Measurements from ENCODE around the gene SEPTIN2.
"Not testable (repeated sequence)": the region's sequence is repeated elsewhere in the genome, so short reads cannot be mapped to it uniquely, and the experiment has no call there.

Gene SEPTIN2

GRCh38 chr2:241315879-241316631 lies at the start of gene SEPTIN2:
SEPTIN2 (plus strand) TSS chr2:241315925; CDS start chr2:241324233, 8,308 bp downstream.
- DNase-seq (ENCODE audit: low spot score): no peak

- DNase-seq (ENCODE audit: low spot score): no peak
Observed at GRCh38 chr2:241267249-241268067, 48.3 kb upstream of the SEPTIN2 start.

- no peak for DNase-seq (ENCODE audit: low spot score)
Observed at GRCh38 chr2:241268306-241268705, 47.4 kb upstream of the SEPTIN2 start.

GRCh38 chr2:241268716-241269445 lies 46.8 kb upstream of the SEPTIN2 start:
- no peak for DNase-seq (ENCODE audit: low spot score)

GRCh38 chr2:241269707-241270520 lies 45.8 kb upstream of the SEPTIN2 start:
- DNase-seq (ENCODE audit: low spot score): no peak

GRCh38 chr2:241270531-241270930 lies 45.2 kb upstream of the SEPTIN2 start:
- no peak for DNase-seq (ENCODE audit: low spot score)

- DNase-seq (ENCODE audit: low spot score): peak; percentile 28
Observed at GRCh38 chr2:241271706-241272302, 43.9 kb upstream of the SEPTIN2 start.

- DNase-seq (ENCODE audit: low spot score): peak; percentile 37
Observed at GRCh38 chr2:241272303-241273209, 43.2 kb upstream of the SEPTIN2 start.

GRCh38 chr2:241273210-241274020 lies 42.3 kb upstream of the SEPTIN2 start:
- no peak for DNase-seq (ENCODE audit: low spot score)

- DNase-seq (ENCODE audit: low spot score): no peak
Observed at GRCh38 chr2:241274127-241274526, 41.6 kb upstream of the SEPTIN2 start.

GRCh38 chr2:241275504-241275903 lies 40.2 kb upstream of the SEPTIN2 start:
- DNase-seq (ENCODE audit: low spot score): no peak

GRCh38 chr2:241275910-241276309 lies 39.8 kb upstream of the SEPTIN2 start:
- no peak for DNase-seq (ENCODE audit: low spot score)

GRCh38 chr2:241278306-241278705 lies 37.4 kb upstream of the SEPTIN2 start:
- DNase-seq (ENCODE audit: low spot score): not testable (repeated sequence)

- no peak for DNase-seq (ENCODE audit: low spot score)
Observed at GRCh38 chr2:241279413-241279812, 36.3 kb upstream of the SEPTIN2 start.

- no peak for DNase-seq (ENCODE audit: low spot score)
Observed at GRCh38 chr2:241279828-241280227, 35.9 kb upstream of the SEPTIN2 start.

- no peak for DNase-seq (ENCODE audit: low spot score)
Observed at GRCh38 chr2:241280291-241280690, 35.4 kb upstream of the SEPTIN2 start.

- no peak for DNase-seq (ENCODE audit: low spot score)
Observed at GRCh38 chr2:241282555-241282954, 33.2 kb upstream of the SEPTIN2 start.

GRCh38 chr2:241285596-241285995 lies 30.1 kb upstream of the SEPTIN2 start:
- DNase-seq (ENCODE audit: low spot score): no peak

- DNase-seq (ENCODE audit: low spot score): no peak
Observed at GRCh38 chr2:241286348-241287090, 29.2 kb upstream of the SEPTIN2 start.
